ENCODE data around the gene ZBTB7C. TPM values are rescaled to one million over a fixed set of nuclear protein-coding genes. Genes with fewer than 3 reads are reported as not detected.
A peak's percentile ranks its signal among the peaks of the same experiment; 100 is the strongest.

Gene ZBTB7C
- total and polyA plus RNA-seq, 2 of the 4 experiments (the other 2 are of a cell fraction) = not detected

DNA sequence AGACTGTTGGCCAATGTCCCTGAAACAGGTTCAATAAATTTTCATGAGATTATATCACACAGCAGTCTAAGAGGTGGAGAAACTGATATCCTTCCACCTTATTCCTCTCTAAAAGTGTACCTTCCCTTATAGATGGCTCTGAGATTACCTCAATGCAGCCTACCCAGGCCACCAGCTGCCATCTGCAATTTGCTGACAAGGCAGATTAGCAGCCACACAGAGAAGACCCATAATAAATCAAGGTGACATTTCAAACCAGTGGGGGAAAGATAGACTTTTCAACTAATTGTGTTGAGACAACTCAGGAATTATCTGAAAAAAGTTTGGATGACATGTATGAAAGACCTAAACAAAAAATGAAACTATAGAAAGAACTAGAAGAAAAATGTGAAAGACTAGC lies 43.2 kb downstream of the ZBTB7C start:
- H4K20me1 ChIP-seq (ENCODE audit: insufficient read depth, low read length) = no peaks in the 10 kb centered on the region
- H2BK120ac ChIP-seq (ENCODE audit: low read depth, low read length) = no peak overlapping the region
- no peak overlapping the region for H3K27ac ChIP-seq (ENCODE audit: insufficient read depth, low read length)
- no peak overlapping the region for H2BK20ac ChIP-seq (ENCODE audit: low read depth, low read length)
- intact Hi-C loops (cut with micrococcal nuclease) = no loop called here
- no peak overlapping the region for H2AK5ac ChIP-seq (ENCODE audit: low read depth, low read length)
- no peaks in the 10 kb centered on the region for H3K9me3 ChIP-seq (ENCODE audit: control insufficient read depth, insufficient read depth, low read length)
- ATAC-seq (ENCODE audit: low read depth) (no peak), DNase-seq (no peak)
- no peak overlapping the region for H3K14ac ChIP-seq (replicated peaks; ENCODE audit: low read depth, low read length)
- no peaks in the 10 kb centered on the region for H3K4me1 ChIP-seq (ENCODE audit: control insufficient read depth, insufficient read depth, low read length)
- H3K18ac ChIP-seq (ENCODE audit: low read depth, low read length) = no peak overlapping the region
- H3K9ac ChIP-seq (ENCODE audit: low read depth, low read length) = no peak overlapping the region
- H2AK9ac ChIP-seq (replicated peaks; ENCODE audit: low read depth, low read length, poor library complexity) = no peak overlapping the region
- peak; percentile 97 for TF ChIP-seq MAFK (IDR thresholded peaks at IDR 0.05; ENCODE audit: low read depth, low read length)
- TF ChIP-seq NFE2L2 (IDR thresholded peaks at IDR 0.05; ENCODE audit: low read depth, low read length) = no peak
- no peak for TF ChIP-seq RCOR1 (IDR thresholded peaks at IDR 0.05; ENCODE audit: insufficient replicate concordance, low read length)
- H2BK15ac ChIP-seq (ENCODE audit: low read depth, low read length) = no peak overlapping the region
- no peak overlapping the region for H4K5ac ChIP-seq (ENCODE audit: low read depth, low read length)
- H3K9me1 ChIP-seq (ENCODE audit: insufficient read depth, low read length) = no peaks in the 10 kb centered on the region
- no peak overlapping the region for H3K4me2 ChIP-seq (ENCODE audit: low read depth, low read length)
- H3K56ac ChIP-seq (ENCODE audit: extremely low read depth, insufficient read depth, low read length) = no peak overlapping the region
- no peak overlapping the region for H3K4me3 ChIP-seq (ENCODE audit: insufficient read depth, low read depth, low read length)
- ChIA-PET CTCF (no interaction called here), POLR2A (ENCODE audit: unreplicated experiment) (no interaction called here)
- BruUV-seq (replicated peaks) = no TSS peak
- no peak overlapping the region for H3K23ac ChIP-seq (ENCODE audit: low read depth, low read length)
- no peak overlapping the region for H4K91ac ChIP-seq (ENCODE audit: insufficient read depth, low read depth, low read length)
- H2BK5ac ChIP-seq (ENCODE audit: low read depth, low read length, poor library complexity, severe bottlenecking) = no peak overlapping the region
- no peak overlapping the region for H4K8ac ChIP-seq (ENCODE audit: low read depth in 2 of 2, low read length in 2 of 2)
- H3K36me3 ChIP-seq (ENCODE audit: control insufficient read depth, insufficient read depth, low read length) = no peaks in the 10 kb centered on the region
- H3K79me1 ChIP-seq (ENCODE audit: low read depth in 1 of 2, low read length in 2 of 2) = no peaks in the 10 kb centered on the region
- H3K27me3 ChIP-seq (ENCODE audit: control insufficient read depth, insufficient read depth, low read length) = peaks cover 5% of the 10 kb centered on the region; the same call in 1 of the 2 replicates
- no peak overlapping the region for H3K4ac ChIP-seq (ENCODE audit: low read depth, low read length)
- in situ Hi-C loops (cut with MboI; ENCODE audit: low sequenced_read_pairs) = no loop called here
- dilution Hi-C loops (cut with HindIII; ENCODE audit: low sequenced_read_pairs, unreplicated experiment) = no loop called here
- H2AFZ ChIP-seq (replicated peaks; ENCODE audit: low read length, poor library complexity) = no peak overlapping the region
